GM10266 (cell line): ENCODE data around the gene ATG4C.
"Not testable (repeated sequence)": the region's sequence is repeated elsewhere in the genome, so short reads cannot be mapped to it uniquely, and the experiment has no call there.

Experiments used
- DNase-seq: peaks from one replicate; pipeline ENCODE4 v3.0.0; 2012; ENCODE audit errors: extremely low spot score
- CTCF ChIP-seq: IDR thresholded peaks from 2 replicates; pipeline ENCODE4 v1.5.1; 2012; ENCODE audit warnings: mild to moderate bottlenecking, low read depth; ENCODE audit not compliant: control insufficient read depth, insufficient read depth; ENCODE audit errors: missing control alignments

Gene ATG4C

GRCh38 chr1:62753031-62753965, 30.6 kb upstream of the ATG4C start:
- no peak for TF ChIP-seq CTCF
- DNase-seq, result no peak

- DNase-seq, result not testable (repeated sequence)
These were observed 29.0 kb upstream of the ATG4C start for GRCh38 chr1:62754938-62755337.

GRCh38 chr1:62756255-62756884, 27.6 kb upstream of the ATG4C start:
- DNase-seq, result not testable (repeated sequence)

- not testable (repeated sequence) for DNase-seq
These were observed 24.6 kb upstream of the ATG4C start for GRCh38 chr1:62759232-62759875.

- DNase-seq, result not testable (repeated sequence)
These were observed 23.7 kb upstream of the ATG4C start for GRCh38 chr1:62760021-62760782.

- not testable (repeated sequence) for DNase-seq
These were observed 22.6 kb upstream of the ATG4C start for GRCh38 chr1:62761223-62761870.

GRCh38 chr1:62762027-62762426, 21.9 kb upstream of the ATG4C start:
- DNase-seq, result not testable (repeated sequence)

- TF ChIP-seq CTCF, result no peak
- no peak for DNase-seq
These were observed 18.0 kb upstream of the ATG4C start for GRCh38 chr1:62765981-62766380.

- DNase-seq, result not testable (repeated sequence)
These were observed 15.4 kb upstream of the ATG4C start for GRCh38 chr1:62768551-62768950.

GRCh38 chr1:62772607-62773295, 11.2 kb upstream of the ATG4C start:
- TF ChIP-seq CTCF, result no peak
- DNase-seq, result no peak
